OCI-LY7 (cell line): ENCODE measurements around the gene ACADVL. TPM values are rescaled to one million over a fixed set of nuclear protein-coding genes. Genes with fewer than 3 reads are reported as not detected.
A peak's percentile ranks its signal among the peaks of the same experiment; 100 is the strongest.

Source experiments
- BruUV-seq: library from RNA; stranded (reverse); fragments of 400-500 nt; replicated peaks from 2 replicates; lab custom pipeline; 2021; lab: Mats Ljungman, UMichigan
- CTCF ChIA-PET: fragments of 300-600 bp; sonication (Branson Sonifier 250); formaldehyde crosslinking; loops from one replicate; lab custom pipeline; 2022; ENCODE audit warnings: antibody characterized with exemption; ENCODE audit not compliant: unreplicated experiment; lab: Charles Lee
- POLR2A ChIA-PET: fragments of 300-600 bp; sonication (Branson Sonifier 250); formaldehyde crosslinking; loops from one replicate; lab custom pipeline; 2022; ENCODE audit warnings: antibody characterized with exemption; lab: Charles Lee
- DNase-seq: peaks from one replicate; pipeline ENCODE4 v3.0.0-alpha.2; 2015; ENCODE audit warnings: low spot score
- H2AFZ ChIP-seq: fragments of 200-600 bp; sonication (generic), shearing (Covaris generic); 2 replicates; pipeline ENCODE4 v1.6.1; 2014; ENCODE audit warnings: mild to moderate bottlenecking, antibody characterized with exemption, low read length, moderate library complexity
- H3K27ac ChIP-seq: fragments of 200-600 bp; sonication (generic); 2 replicates; pipeline ENCODE4 v1.5.1; 2014; ENCODE audit warnings: mixed run types, low read depth, mild to moderate bottlenecking, moderate library complexity, low read length, inconsistent platforms; ENCODE audit not compliant: poor library complexity, severe bottlenecking
- H3K36me3 ChIP-seq: fragments of 200-600 bp; sonication (generic); 2 replicates; pipeline ENCODE4 v1.6.1; 2014; ENCODE audit warnings: mild to moderate bottlenecking, antibody characterized with exemption, low read length, moderate library complexity, mixed read lengths; ENCODE audit not compliant: insufficient read depth
- H3K4me1 ChIP-seq: fragments of 200-600 bp; sonication (generic); 2 replicates; pipeline ENCODE4 v1.5.1; 2014; ENCODE audit warnings: mild to moderate bottlenecking, low read length; ENCODE audit not compliant: insufficient read depth, poor library complexity, severe bottlenecking
- H3K4me2 ChIP-seq: fragments of 200-600 bp; sonication (generic); 2 replicates; pipeline ENCODE4 v1.6.1; 2014; ENCODE audit warnings: mild to moderate bottlenecking, low read length
- H3K4me3 ChIP-seq: fragments of 200-600 bp; sonication (generic); 2 replicates; pipeline ENCODE4 v1.5.1; 2014; ENCODE audit warnings: mild to moderate bottlenecking, low read depth, low read length; ENCODE audit not compliant: poor library complexity, severe bottlenecking
- H3K79me2 ChIP-seq: fragments of 200-600 bp; sonication (generic); 2 replicates; pipeline ENCODE4 v1.6.1; 2016; ENCODE audit warnings: low read depth, mild to moderate bottlenecking, low read length, moderate library complexity, mixed read lengths; ENCODE audit not compliant: insufficient read depth
- H3K9me2 ChIP-seq: fragments of 200-600 bp; sonication (generic); 2 replicates; pipeline ENCODE4 v1.6.1; 2016; ENCODE audit warnings: mild to moderate bottlenecking, low read length, mixed read lengths; ENCODE audit not compliant: insufficient read depth
- H3K9me3 ChIP-seq: fragments of 200-600 bp; sonication (generic); 2 replicates; pipeline ENCODE4 v1.6.1; 2014; ENCODE audit warnings: mild to moderate bottlenecking, mixed run types, low read length, mixed read lengths
- H4K20me1 ChIP-seq: fragments of 200-600 bp; sonication (generic); 2 replicates; pipeline ENCODE4 v1.6.1; 2014; ENCODE audit warnings: mild to moderate bottlenecking, antibody characterized with exemption, low read length, moderate library complexity, mixed read lengths; ENCODE audit not compliant: insufficient read depth
- EZH2phosphoT487 ChIP-seq: fragments of 200-600 bp; sonication (generic); IDR thresholded peaks from 2 replicates; pipeline ENCODE4 v1.6.1; 2018; ENCODE audit warnings: low read depth, borderline replicate concordance, mild to moderate bottlenecking, mixed run types, antibody characterized with exemption, low read length, moderate library complexity, mixed read lengths
- intact Hi-C: fragments of 100-400 bp; cut with micrococcal nuclease; formaldehyde crosslinking; loops from one replicate; pipeline ENCODE4 v1.10.0; 2022; ENCODE audit not compliant: unreplicated experiment
- total RNA-seq, 2 experiments: library from RNA; depleted of rRNA in 1 of 2; stranded (reverse); fragments of >200 nt in 1 of 2; shearing (Covaris generic) in 1 of 2; gene quantifications; 2 replicates each; pipeline ENCODE4 v1.2.3, GENCODE V29; 2014 to 2022
- TF ChIP-seq, protein P1 (sequence below): fragments of 200-600 bp; sonication (generic); conservative IDR thresholded peaks from 2 replicates; pipeline ENCODE4 v1.5.1; 2014; ENCODE audit warnings: mild to moderate bottlenecking, antibody characterized with exemption, low read length, moderate library complexity, mixed read lengths

Gene ACADVL
- total RNA-seq, 2 experiments from 2014 or later = 204 to 297 TPM

DNA sequence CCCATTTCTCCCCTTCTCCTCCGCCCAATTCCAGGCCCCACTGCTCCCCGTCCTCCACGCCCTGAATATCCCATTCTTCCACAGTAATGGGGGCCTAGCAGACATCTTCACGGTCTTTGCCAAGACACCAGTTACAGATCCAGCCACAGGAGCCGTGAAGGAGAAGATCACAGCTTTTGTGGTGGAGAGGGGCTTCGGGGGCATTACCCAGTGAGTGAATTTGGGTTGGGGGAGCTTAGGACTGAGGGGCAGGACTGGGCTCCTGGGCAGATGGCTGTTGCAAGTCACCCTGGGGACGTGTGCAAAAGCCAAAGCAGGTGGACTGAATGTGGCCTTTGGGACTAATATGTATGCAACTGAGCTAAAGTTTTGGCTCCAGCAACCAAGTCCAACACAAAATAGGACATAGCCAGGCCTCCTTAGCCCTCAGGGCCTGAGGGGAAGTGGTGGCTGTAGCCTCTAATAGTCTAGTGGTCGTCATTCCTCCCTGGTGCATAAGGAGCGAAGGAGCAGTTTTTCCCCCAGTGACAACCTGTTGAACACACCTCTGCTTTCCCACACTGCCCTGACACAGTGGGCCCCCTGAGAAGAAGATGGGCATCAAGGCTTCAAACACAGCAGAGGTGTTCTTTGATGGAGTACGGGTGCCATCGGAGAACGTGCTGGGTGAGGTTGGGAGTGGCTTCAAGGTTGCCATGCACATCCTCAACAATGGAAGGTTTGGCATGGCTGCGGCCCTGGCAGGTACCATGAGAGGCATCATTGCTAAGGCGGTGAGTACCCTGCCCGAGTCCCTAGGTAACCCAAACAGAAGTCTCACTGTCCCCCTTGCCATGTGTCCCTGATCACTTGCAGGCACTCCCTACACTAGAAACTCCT is 2.6 kb downstream of the ACADVL start:
- POLR2A ChIA-PET = no interaction called here
- TSS peak; percentile 57 for BruUV-seq
- TF ChIP-seq, protein P1, sequence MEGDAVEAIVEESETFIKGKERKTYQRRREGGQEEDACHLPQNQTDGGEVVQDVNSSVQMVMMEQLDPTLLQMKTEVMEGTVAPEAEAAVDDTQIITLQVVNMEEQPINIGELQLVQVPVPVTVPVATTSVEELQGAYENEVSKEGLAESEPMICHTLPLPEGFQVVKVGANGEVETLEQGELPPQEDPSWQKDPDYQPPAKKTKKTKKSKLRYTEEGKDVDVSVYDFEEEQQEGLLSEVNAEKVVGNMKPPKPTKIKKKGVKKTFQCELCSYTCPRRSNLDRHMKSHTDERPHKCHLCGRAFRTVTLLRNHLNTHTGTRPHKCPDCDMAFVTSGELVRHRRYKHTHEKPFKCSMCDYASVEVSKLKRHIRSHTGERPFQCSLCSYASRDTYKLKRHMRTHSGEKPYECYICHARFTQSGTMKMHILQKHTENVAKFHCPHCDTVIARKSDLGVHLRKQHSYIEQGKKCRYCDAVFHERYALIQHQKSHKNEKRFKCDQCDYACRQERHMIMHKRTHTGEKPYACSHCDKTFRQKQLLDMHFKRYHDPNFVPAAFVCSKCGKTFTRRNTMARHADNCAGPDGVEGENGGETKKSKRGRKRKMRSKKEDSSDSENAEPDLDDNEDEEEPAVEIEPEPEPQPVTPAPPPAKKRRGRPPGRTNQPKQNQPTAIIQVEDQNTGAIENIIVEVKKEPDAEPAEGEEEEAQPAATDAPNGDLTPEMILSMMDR = no peak
- TF ChIP-seq EZH2phosphoT487 = no peak
- Histone ChIP-seq H3K4me2 (no peak overlapping the region), H3K4me3 (no peak overlapping the region), H2AFZ (no peak overlapping the region), H3K36me3 (peaks cover 66% of the 10 kb centered on the region), H3K79me2 (no peaks in the 10 kb centered on the region; the same call in 1 of the 2 replicates), H3K4me1 (peaks cover 32% of the 10 kb centered on the region), H3K9me3 (no peaks in the 10 kb centered on the region), H4K20me1 (no peaks in the 10 kb centered on the region), H3K9me2 (no peaks in the 10 kb centered on the region), H3K27ac (no peak overlapping the region)
- intact Hi-C loops = no loop called here
- CTCF ChIA-PET = interaction anchor here (2.1 kb wide), 1 partner anchor 12 kb away, joined by 7 read pairs; the partner anchor contains the start of gene DVL2
- no peak for DNase-seq

DNA sequence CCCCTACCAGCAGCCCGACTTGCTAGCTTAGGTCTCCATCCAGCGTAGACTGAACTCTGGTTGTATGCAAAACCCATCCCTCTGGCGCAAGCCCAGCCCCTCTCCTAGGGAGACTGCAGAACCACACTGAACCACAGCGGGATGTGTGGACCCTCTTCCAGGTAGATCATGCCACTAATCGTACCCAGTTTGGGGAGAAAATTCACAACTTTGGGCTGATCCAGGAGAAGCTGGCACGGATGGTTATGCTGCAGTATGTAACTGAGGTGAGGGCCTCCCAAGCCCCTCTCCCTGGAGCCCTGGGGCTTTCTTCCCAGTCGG is 3.2 kb downstream of the ACADVL start:
- no peak for TF ChIP-seq EZH2phosphoT487
- TF ChIP-seq, protein P1 = no peak
- H3K4me1 ChIP-seq = peaks cover 28% of the 10 kb centered on the region
- no peak overlapping the region for H3K4me3 ChIP-seq
- no peaks in the 10 kb centered on the region; the same call in 1 of the 2 replicates for H3K79me2 ChIP-seq
- no peak overlapping the region for H3K27ac ChIP-seq
- POLR2A ChIA-PET = no interaction called here
- CTCF ChIA-PET = no interaction called here
- no peak for DNase-seq
- H3K4me2 ChIP-seq = no peak overlapping the region
- no peaks in the 10 kb centered on the region for H3K9me2 ChIP-seq
- H3K9me3 ChIP-seq = no peaks in the 10 kb centered on the region
- no peaks in the 10 kb centered on the region for H4K20me1 ChIP-seq
- BruUV-seq = no TSS peak
- no peak overlapping the region for H2AFZ ChIP-seq
- H3K36me3 ChIP-seq = peaks cover 72% of the 10 kb centered on the region
- intact Hi-C loops = no loop called here

DNA sequence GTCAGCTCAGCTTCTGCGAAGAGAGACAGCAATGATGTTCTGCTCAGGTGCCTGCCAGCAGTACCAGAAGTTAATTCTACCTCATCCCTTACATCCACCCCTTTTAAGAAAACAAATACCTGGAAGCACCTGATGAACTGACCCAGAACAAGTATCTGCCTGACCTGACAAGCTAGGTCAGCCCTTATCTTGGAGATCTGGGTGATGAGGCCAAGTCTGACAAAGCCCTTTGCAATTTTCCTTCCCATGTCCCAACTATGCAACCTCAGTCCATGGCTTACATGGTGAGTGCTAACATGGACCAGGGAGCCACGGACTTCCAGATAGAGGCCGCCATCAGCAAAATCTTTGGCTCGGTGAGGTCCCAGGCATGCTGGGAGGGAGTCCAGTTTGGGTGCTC is 3.6 kb downstream of the ACADVL start:
- Histone ChIP-seq H3K27ac (no peak overlapping the region), H3K9me3 (no peaks in the 10 kb centered on the region), H3K4me3 (no peak overlapping the region), H3K4me2 (no peak overlapping the region), H2AFZ (no peak overlapping the region), H3K9me2 (no peaks in the 10 kb centered on the region), H3K36me3 (peaks cover 76% of the 10 kb centered on the region), H4K20me1 (no peaks in the 10 kb centered on the region), H3K79me2 (no peaks in the 10 kb centered on the region; the same call in 1 of the 2 replicates), H3K4me1 (peaks cover 23% of the 10 kb centered on the region)
- DNase-seq = no peak
- no peak for TF ChIP-seq EZH2phosphoT487
- TF ChIP-seq, protein P1 = no peak
- intact Hi-C loops = no loop called here
- ChIA-PET POLR2A (no interaction called here), CTCF (no interaction called here)
- BruUV-seq = no TSS peak
